ENCODE measurements around the gene PANK4. TPM values are rescaled to one million over a fixed set of nuclear protein-coding genes. Genes with fewer than 3 reads are reported as not detected.

PANK4 gene
- total and polyA plus RNA-seq, 12 donors = 13.8 to 50.2 (median 28.4) TPM

GRCh38 chr1:2510366-2511155 lies 15.8 kb downstream of the PANK4 start:
- no peak for DNase-seq
- WGBS, 4 donors = 85 to 97% (median 92%) methylated on average over 11 to 27 of the region's 27 CpGs
- intact Hi-C loops (cut with DNase I) = no loop called here
- TF ChIP-seq CTCF (IDR thresholded peaks at IDR 0.05) (no peak), POLR2A (IDR thresholded peaks at IDR 0.05) (no peak)
- H3K9me3 ChIP-seq (replicated peaks in 1 of 3) = no peaks in the 10 kb centered on the region
- H3K4me3 ChIP-seq = no peak overlapping the region
- H3K27ac ChIP-seq = no peak overlapping the region
- peaks cover 0 to 75% of the 10 kb centered on the region in 2 donors for H3K36me3 ChIP-seq (replicated peaks in 1 of 2)
- H3K27me3 ChIP-seq = no peaks in the 10 kb centered on the region
- no peaks in the 10 kb centered on the region for H3K4me1 ChIP-seq (replicated peaks in 1 of 2)

GRCh38 chr1:2509589-2509988 lies 16.8 kb downstream of the PANK4 start:
- TF ChIP-seq POLR2A (IDR thresholded peaks at IDR 0.05) (no peak), CTCF (IDR thresholded peaks at IDR 0.05) (no peak)
- intact Hi-C loops (cut with DNase I) = no loop called here
- Histone ChIP-seq H3K36me3 (replicated peaks in 1 of 2) (peaks cover 0 to 65% of the 10 kb centered on the region in 2 donors), H3K27me3 (no peaks in the 10 kb centered on the region), H3K4me1 (replicated peaks in 1 of 2) (no peaks in the 10 kb centered on the region), H3K4me3 (no peak overlapping the region), H3K27ac (no peak overlapping the region), H3K9me3 (replicated peaks in 1 of 3) (no peaks in the 10 kb centered on the region)
- DNase-seq = no peak
- WGBS, 4 donors = 90 to 94% (median 92%) methylated on average over 4 to 11 of the region's 11 CpGs

GRCh38 chr1:2508751-2509150 lies 17.6 kb downstream of the PANK4 start:
- intact Hi-C loops (cut with DNase I) = no loop called here
- Histone ChIP-seq H3K27ac (no peak overlapping the region), H3K4me3 (no peak overlapping the region), H3K27me3 (no peaks in the 10 kb centered on the region), H3K9me3 (replicated peaks in 1 of 3) (no peaks in the 10 kb centered on the region), H3K36me3 (replicated peaks in 1 of 2) (peaks cover 0 to 59% of the 10 kb centered on the region in 2 donors), H3K4me1 (replicated peaks in 1 of 2) (no peaks in the 10 kb centered on the region)
- DNase-seq = no peak
- TF ChIP-seq POLR2A (IDR thresholded peaks at IDR 0.05) = no peak
- no peak for TF ChIP-seq CTCF (IDR thresholded peaks at IDR 0.05)
- WGBS, 4 donors = 90 to 95% (median 95%) methylated on average over 3 to 29 of the region's 29 CpGs

- Histone ChIP-seq H3K36me3 (replicated peaks in 1 of 2) (peaks cover 0 to 54% of the 10 kb centered on the region in 2 donors), H3K4me1 (replicated peaks in 1 of 2) (no peaks in the 10 kb centered on the region), H3K4me3 (no peak overlapping the region), H3K9me3 (replicated peaks in 1 of 3) (no peaks in the 10 kb centered on the region), H3K27me3 (no peaks in the 10 kb centered on the region), H3K27ac (no peak overlapping the region)
- intact Hi-C loops (cut with DNase I) = no loop called here
- 89 to 93% (median 92%) methylated on average over 13 to 24 of the region's 24 CpGs for WGBS, 4 donors
- no peak for TF ChIP-seq CTCF (IDR thresholded peaks at IDR 0.05)
- DNase-seq = no peak
These were observed 18.2 kb downstream of the PANK4 start for GRCh38 chr1:2508180-2508579.
